H9 (cell line): ENCODE measurements around the gene WSCD2. TPM values are rescaled to one million over a fixed set of nuclear protein-coding genes. Genes with fewer than 3 reads are reported as not detected.

Experiments
- DNase-seq: peaks from one replicate; pipeline ENCODE4 v3.0.0-alpha.2; 2017
- H2AFZ ChIP-seq: one replicate; pipeline ENCODE4 v1.6.1; 2013; ENCODE audit warnings: mild to moderate bottlenecking, low read length, control low read depth, moderate library complexity
- H2AK5ac ChIP-seq: 2 replicates; pipeline ENCODE4 v1.6.1; 2013; ENCODE audit warnings: low read length, control low read depth, mixed read lengths; ENCODE audit not compliant: insufficient read length
- H2BK120ac ChIP-seq: one replicate; pipeline ENCODE4 v1.6.1; 2013; ENCODE audit warnings: low read depth, mild to moderate bottlenecking, low read length, control low read depth, inconsistent platforms; ENCODE audit not compliant: poor library complexity, severe bottlenecking
- H2BK12ac ChIP-seq: 2 replicates; pipeline ENCODE4 v1.6.1; 2013; ENCODE audit warnings: low read length, control low read depth, mixed read lengths, low read depth; ENCODE audit not compliant: insufficient read length
- H2BK15ac ChIP-seq: 2 replicates; pipeline ENCODE4 v1.6.1; 2013; ENCODE audit warnings: low read depth, low read length, control low read depth
- H2BK20ac ChIP-seq: one replicate; pipeline ENCODE4 v1.6.1; 2013; ENCODE audit warnings: low read depth, mild to moderate bottlenecking, low read length, control low read depth, inconsistent platforms; ENCODE audit not compliant: poor library complexity, severe bottlenecking
- H2BK5ac ChIP-seq: 2 replicates; pipeline ENCODE4 v1.6.1; 2013; ENCODE audit warnings: low read length, control low read depth, mixed read lengths; ENCODE audit not compliant: insufficient read length
- H3K14ac ChIP-seq: 2 replicates; pipeline ENCODE4 v1.6.1; 2013; ENCODE audit warnings: low read length, control low read depth; ENCODE audit not compliant: insufficient read depth
- H3K18ac ChIP-seq: 2 replicates; pipeline ENCODE4 v1.6.1; 2013; ENCODE audit warnings: low read depth, mild to moderate bottlenecking, mixed read lengths, low read length, control low read depth; ENCODE audit not compliant: insufficient read length
- H3K23ac ChIP-seq: 2 replicates; pipeline ENCODE4 v1.6.1; 2013; ENCODE audit warnings: low read length, control low read depth, mixed read lengths, low read depth; ENCODE audit not compliant: insufficient read length
- H3K23me2 ChIP-seq: 2 replicates; pipeline ENCODE4 v1.6.1; 2013; ENCODE audit warnings: low read depth, mild to moderate bottlenecking, mixed read lengths, low read length, control low read depth; ENCODE audit not compliant: insufficient read length, poor library complexity, severe bottlenecking
- H3K27ac ChIP-seq: 2 replicates; pipeline ENCODE4 v1.5.1; 2013; ENCODE audit warnings: low read length, control low read depth, mixed read lengths, low read depth; ENCODE audit not compliant: insufficient read length
- H3K27me3 ChIP-seq: 2 replicates; pipeline ENCODE4 v1.6.1; 2013; ENCODE audit warnings: low read length, control low read depth, inconsistent platforms; ENCODE audit not compliant: insufficient read depth
- H3K4ac ChIP-seq: 2 replicates; pipeline ENCODE4 v1.6.1; 2013; ENCODE audit warnings: low read depth, mild to moderate bottlenecking, control low read depth, inconsistent platforms, low read length, moderate library complexity
- H3K4me1 ChIP-seq: 2 replicates; pipeline ENCODE4 v1.6.1; 2013; ENCODE audit warnings: low read length, control low read depth, inconsistent platforms; ENCODE audit not compliant: insufficient read depth
- H3K4me2 ChIP-seq: 2 replicates; pipeline ENCODE4 v1.6.1; 2013; ENCODE audit warnings: low read length, control low read depth, mixed read lengths; ENCODE audit not compliant: insufficient read length, insufficient read depth
- H3K56ac ChIP-seq: 2 replicates; pipeline ENCODE4 v1.6.1; 2013; ENCODE audit warnings: low read depth, mild to moderate bottlenecking, mixed read lengths, low read length, control low read depth; ENCODE audit not compliant: insufficient read length
- H3K79me1 ChIP-seq: 2 replicates; pipeline ENCODE4 v1.6.1; 2013; ENCODE audit warnings: low read depth, mild to moderate bottlenecking, moderate library complexity, low read length, control low read depth, inconsistent platforms; ENCODE audit not compliant: insufficient read depth, poor library complexity, severe bottlenecking
- H3K79me2 ChIP-seq: 2 replicates; pipeline ENCODE4 v1.6.1; 2013; ENCODE audit warnings: low read length, control low read depth, inconsistent platforms; ENCODE audit not compliant: insufficient read depth
- H3K9ac ChIP-seq: 2 replicates; pipeline ENCODE4 v1.6.1; 2013; ENCODE audit warnings: low read length, control low read depth, mixed read lengths; ENCODE audit not compliant: insufficient read length; ENCODE audit errors: extremely low read depth
- H3K9me3 ChIP-seq: one replicate; pipeline ENCODE4 v1.6.1; 2013; ENCODE audit warnings: low read depth, low read length, inconsistent platforms; ENCODE audit not compliant: control insufficient read depth
- H3T11ph ChIP-seq: one replicate; pipeline ENCODE4 v1.6.1; 2013; ENCODE audit warnings: mild to moderate bottlenecking, low read length, control low read depth, inconsistent platforms
- H4K20me1 ChIP-seq: one replicate; pipeline ENCODE4 v1.6.1; 2013; ENCODE audit not compliant: control insufficient read depth, insufficient read length, insufficient read depth
- H4K5ac ChIP-seq: 2 replicates; pipeline ENCODE4 v1.6.1; 2013; ENCODE audit warnings: low read depth, mild to moderate bottlenecking, mixed read lengths, low read length, control low read depth; ENCODE audit not compliant: insufficient read length
- H4K8ac ChIP-seq: replicated peaks from 2 replicates; pipeline ENCODE4 v1.6.1; 2013; ENCODE audit warnings: low read length, control low read depth, mixed read lengths, low read depth; ENCODE audit not compliant: insufficient read length
- H4K91ac ChIP-seq: 2 replicates; pipeline ENCODE4 v1.6.1; 2013; ENCODE audit warnings: low read depth, mild to moderate bottlenecking, moderate library complexity, mixed read lengths, low read length, control low read depth; ENCODE audit not compliant: insufficient read length
- H3K27ac Mint-ChIP-seq, 3 experiments: 2 replicates in 2 of 3; 3 replicates in 1 of 3; pipeline ENCODE4 v1.8.0; 2020 to 2021; ENCODE audit warnings: mixed read lengths in 3 of 3, mild to moderate bottlenecking in 1 of 3, moderate library complexity in 1 of 3
- H3K27me3 Mint-ChIP-seq: 2 replicates; pipeline ENCODE4 v1.8.0; 2021; ENCODE audit warnings: low read depth, mild to moderate bottlenecking, moderate library complexity, mixed read lengths
- H3K36me3 Mint-ChIP-seq, 3 experiments: 2 replicates in 2 of 3; 3 replicates in 1 of 3; pipeline ENCODE4 v1.8.0; 2020 to 2021; ENCODE audit warnings: low read depth in 3 of 3, mixed read lengths in 3 of 3; ENCODE audit not compliant: insufficient read depth in 1 of 3
- H3K4me1 Mint-ChIP-seq, 2 experiments: 2 replicates each; pipeline ENCODE4 v1.8.0; 2020; ENCODE audit warnings: mixed read lengths in 2 of 2
- H3K4me3 Mint-ChIP-seq, 2 experiments: 2 replicates in 1 of 2; 3 replicates in 1 of 2; pipeline ENCODE4 v1.8.0; 2020 to 2021; ENCODE audit warnings: mild to moderate bottlenecking in 2 of 2, mixed read lengths in 2 of 2, moderate library complexity in 1 of 2
- H3K9me3 Mint-ChIP-seq, 2 experiments: 2 replicates in 1 of 2; 3 replicates in 1 of 2; pipeline ENCODE4 v1.8.0; 2020; ENCODE audit warnings: mild to moderate bottlenecking in 2 of 2, mixed read lengths in 2 of 2, moderate library complexity in 1 of 2
- WGBS: extraction: QIAGEN DNeasy Blood & Tissue Kit; methylation state at CpG from one replicate; pipeline ENCODE4 v1.1.7; 2013; ENCODE audit warnings: missing lambda C conversion rate, low lambda C conversion rate, mixed read lengths; ENCODE audit not compliant: insufficient read length; ENCODE audit errors: extremely low coverage; 5-methylcytosine and 5-hydroxymethylcytosine counted together
- total RNA-seq: library from RNA; stranded (reverse); gene quantifications from 2 replicates; pipeline ENCODE4 v1.2.1, GENCODE V29; 2021
- TF ChIP-seq, protein P1 (sequence below): fragments of 200-600 bp; sonication (generic); conservative IDR thresholded peaks from 3 replicates; pipeline ENCODE4 v1.8.0; 2021; ENCODE audit warnings: antibody characterized with exemption, mild to moderate bottlenecking

Gene WSCD2
- total RNA-seq, 1 experiment from 2014 or later: 0.92 TPM

DNA sequence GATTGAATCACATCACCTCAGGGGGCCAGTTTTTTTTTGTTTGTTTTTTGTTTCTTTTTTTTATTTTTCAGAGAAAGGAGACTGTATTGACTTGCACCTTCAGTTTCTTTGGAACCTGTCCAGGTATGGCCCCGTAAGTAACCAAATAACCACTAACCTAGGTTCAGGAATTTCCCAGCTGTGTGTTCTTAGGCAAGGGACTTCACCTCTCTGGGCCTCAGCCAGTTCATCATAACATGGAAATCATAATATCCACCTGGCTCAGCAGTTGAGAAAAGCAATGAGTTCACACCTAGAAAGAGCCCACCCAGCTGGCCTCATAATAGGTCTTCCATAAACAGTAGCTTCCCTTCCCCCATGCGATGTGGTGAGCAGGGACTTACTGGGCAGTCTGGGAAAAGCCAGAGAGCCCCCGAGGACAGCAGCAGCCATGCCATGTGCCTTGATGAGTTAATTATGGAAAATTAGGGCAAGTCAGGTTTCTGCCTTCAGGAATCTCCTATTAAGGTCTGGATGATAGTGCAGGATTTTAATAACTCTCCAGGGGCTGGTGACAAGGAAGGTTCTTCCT lies 27.4 kb upstream of the WSCD2 start:
- H2AFZ ChIP-seq: no peak overlapping the region
- no peak overlapping the region for H2BK5ac ChIP-seq
- no peak overlapping the region for H2BK120ac ChIP-seq
- no peaks in the 10 kb centered on the region for H3K4me1 ChIP-seq
- no peaks in the 10 kb centered on the region for H3K79me1 ChIP-seq
- no peaks in the 10 kb centered on the region for H3K79me2 ChIP-seq
- no peak overlapping the region for H4K91ac ChIP-seq
- no peak overlapping the region for H3K9ac ChIP-seq
- no peak overlapping the region for H3K27ac ChIP-seq
- Mint-ChIP-seq H3K4me3 (no peak overlapping the region), H3K4me1 (peaks cover 10 to 16% of the 10 kb centered on the region in 2 experiments), H3K27me3 (peaks cover 2% of the 10 kb centered on the region), H3K27ac (peak overlapping the region in 1 of 3 experiments; percentile 49; a peak in 1 of 7 replicates), H3K36me3 (no peaks in the 10 kb centered on the region), H3K9me3 (no peaks in the 10 kb centered on the region; a peak in 1 of 5 replicates)
- WGBS: no CpG with 5 or more reads among the region's 3 CpGs
- H2BK20ac ChIP-seq: no peak overlapping the region
- H4K5ac ChIP-seq: no peak overlapping the region
- no peak for DNase-seq
- H3K27me3 ChIP-seq: no peaks in the 10 kb centered on the region
- H3K56ac ChIP-seq: no peak overlapping the region
- H2AK5ac ChIP-seq: peak overlapping the region; percentile 45
- no peak overlapping the region for H2BK15ac ChIP-seq
- no peak overlapping the region for H3K23ac ChIP-seq
- H3K23me2 ChIP-seq: no peaks in the 10 kb centered on the region
- H3K4ac ChIP-seq: no peak overlapping the region
- no peak overlapping the region for H3K18ac ChIP-seq
- no peak overlapping the region for H3K14ac ChIP-seq
- H4K8ac ChIP-seq: no peak overlapping the region
- H3K4me2 ChIP-seq: no peak overlapping the region
- no peaks in the 10 kb centered on the region for H4K20me1 ChIP-seq
- H2BK12ac ChIP-seq: no peak overlapping the region
- no peaks in the 10 kb centered on the region for H3K9me3 ChIP-seq
- no peak overlapping the region for H3T11ph ChIP-seq
- TF ChIP-seq, protein P1, sequence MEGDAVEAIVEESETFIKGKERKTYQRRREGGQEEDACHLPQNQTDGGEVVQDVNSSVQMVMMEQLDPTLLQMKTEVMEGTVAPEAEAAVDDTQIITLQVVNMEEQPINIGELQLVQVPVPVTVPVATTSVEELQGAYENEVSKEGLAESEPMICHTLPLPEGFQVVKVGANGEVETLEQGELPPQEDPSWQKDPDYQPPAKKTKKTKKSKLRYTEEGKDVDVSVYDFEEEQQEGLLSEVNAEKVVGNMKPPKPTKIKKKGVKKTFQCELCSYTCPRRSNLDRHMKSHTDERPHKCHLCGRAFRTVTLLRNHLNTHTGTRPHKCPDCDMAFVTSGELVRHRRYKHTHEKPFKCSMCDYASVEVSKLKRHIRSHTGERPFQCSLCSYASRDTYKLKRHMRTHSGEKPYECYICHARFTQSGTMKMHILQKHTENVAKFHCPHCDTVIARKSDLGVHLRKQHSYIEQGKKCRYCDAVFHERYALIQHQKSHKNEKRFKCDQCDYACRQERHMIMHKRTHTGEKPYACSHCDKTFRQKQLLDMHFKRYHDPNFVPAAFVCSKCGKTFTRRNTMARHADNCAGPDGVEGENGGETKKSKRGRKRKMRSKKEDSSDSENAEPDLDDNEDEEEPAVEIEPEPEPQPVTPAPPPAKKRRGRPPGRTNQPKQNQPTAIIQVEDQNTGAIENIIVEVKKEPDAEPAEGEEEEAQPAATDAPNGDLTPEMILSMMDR: peak; percentile 34; the same call in 1 of the 3 replicates
